IPS-18a (cell line): ENCODE measurements around the gene KRTAP4-8.
"Not testable (repeated sequence)": the region's sequence is repeated elsewhere in the genome, so short reads cannot be mapped to it uniquely, and the experiment has no call there.

Experiments
- H3K27ac ChIP-seq: one replicate; pipeline ENCODE4 v1.5.1; 2013; ENCODE audit warnings: low read length
- H3K27me3 ChIP-seq: one replicate; pipeline ENCODE4 v1.6.1; 2013; ENCODE audit warnings: mild to moderate bottlenecking, low read length; ENCODE audit not compliant: control insufficient read depth, insufficient read depth
- H3K36me3 ChIP-seq: one replicate; pipeline ENCODE4 v1.6.1; 2013; ENCODE audit warnings: low read depth, low read length; ENCODE audit not compliant: control insufficient read depth
- H3K4me1 ChIP-seq: one replicate; pipeline ENCODE4 v1.6.1; 2013; ENCODE audit warnings: low read depth, low read length; ENCODE audit not compliant: control insufficient read depth
- H3K4me3 ChIP-seq: one replicate; pipeline ENCODE4 v1.5.1; 2013; ENCODE audit warnings: low read length
- H3K9ac ChIP-seq: one replicate; pipeline ENCODE4 v1.6.1; 2013; ENCODE audit warnings: mild to moderate bottlenecking, low read length, moderate library complexity
- H3K9me3 ChIP-seq: one replicate; pipeline ENCODE4 v1.6.1; 2013; ENCODE audit warnings: low read depth, low read length; ENCODE audit not compliant: control insufficient read depth

KRTAP4-8 gene

GRCh38 chr17:41076788-41077187 lies 21.2 kb downstream of the KRTAP4-8 start:
- H3K27me3 ChIP-seq, result no peaks in the 10 kb centered on the region
- H3K4me3 ChIP-seq, result no peak overlapping the region
- no peaks in the 10 kb centered on the region for H3K36me3 ChIP-seq
- no peaks in the 10 kb centered on the region for H3K4me1 ChIP-seq
- no peaks in the 10 kb centered on the region for H3K9me3 ChIP-seq
- no peak overlapping the region for H3K9ac ChIP-seq
- H3K27ac ChIP-seq, result no peak overlapping the region

GRCh38 chr17:41073676-41074075 lies 24.3 kb downstream of the KRTAP4-8 start:
- Histone ChIP-seq H3K9ac (no peak overlapping the region), H3K4me3 (no peak overlapping the region), H3K27me3 (no peaks in the 10 kb centered on the region), H3K36me3 (no peaks in the 10 kb centered on the region), H3K9me3 (no peaks in the 10 kb centered on the region), H3K4me1 (no peaks in the 10 kb centered on the region), H3K27ac (no peak overlapping the region)

GRCh38 chr17:41071606-41072360 lies 26.2 kb downstream of the KRTAP4-8 start:
- Histone ChIP-seq H3K4me3 (no peak overlapping the region), H3K9me3 (no peaks in the 10 kb centered on the region), H3K36me3 (no peaks in the 10 kb centered on the region), H3K27me3 (no peaks in the 10 kb centered on the region), H3K9ac (no peak overlapping the region), H3K4me1 (no peaks in the 10 kb centered on the region), H3K27ac (no peak overlapping the region)

GRCh38 chr17:41069031-41069430 lies 28.9 kb downstream of the KRTAP4-8 start:
- H3K9me3 ChIP-seq, result no peaks in the 10 kb centered on the region
- H3K27ac ChIP-seq, result no peak overlapping the region
- H3K27me3 ChIP-seq, result no peaks in the 10 kb centered on the region
- no peaks in the 10 kb centered on the region for H3K4me1 ChIP-seq
- no peak overlapping the region for H3K9ac ChIP-seq
- H3K36me3 ChIP-seq, result no peaks in the 10 kb centered on the region
- H3K4me3 ChIP-seq, result no peak overlapping the region

GRCh38 chr17:41067281-41067680 lies 30.7 kb downstream of the KRTAP4-8 start:
- Histone ChIP-seq H3K9ac (no peak overlapping the region), H3K4me3 (no peak overlapping the region), H3K27me3 (no peaks in the 10 kb centered on the region), H3K27ac (no peak overlapping the region), H3K9me3 (no peaks in the 10 kb centered on the region), H3K4me1 (no peaks in the 10 kb centered on the region), H3K36me3 (no peaks in the 10 kb centered on the region)

- Histone ChIP-seq H3K4me1 (no peaks in the 10 kb centered on the region), H3K27ac (no peak within 1 kb of the TSS), H3K9me3 (no peaks in the 10 kb centered on the region), H3K9ac (no peak within 1 kb of the TSS), H3K27me3 (no peaks in the 10 kb centered on the region), H3K4me3 (no peak within 1 kb of the TSS), H3K36me3 (no peaks in the 10 kb centered on the region)
Observed at GRCh38 chr17:41065829-41066624, 31.9 kb downstream of the KRTAP4-8 start, which contains the start of gene KRTAP2-4. Gene KRTAP2-4, minus strand, starts transcription at chr17:41065879. Its CDS starts 34 bp downstream, at chr17:41065845.

GRCh38 chr17:41065016-41065689 lies 32.8 kb downstream of the KRTAP4-8 start:
- H3K9ac ChIP-seq, H3K4me1 ChIP-seq, H3K27me3 ChIP-seq, H3K4me3 ChIP-seq, H3K36me3 ChIP-seq, H3K9me3 ChIP-seq, H3K27ac ChIP-seq: not testable (repeated sequence)

- no peaks in the 10 kb centered on the region for H3K27me3 ChIP-seq
- no peaks in the 10 kb centered on the region for H3K9me3 ChIP-seq
- H3K27ac ChIP-seq, result no peak overlapping the region
- peaks cover 1% of the 10 kb centered on the region for H3K4me1 ChIP-seq
- no peak overlapping the region for H3K4me3 ChIP-seq
- H3K9ac ChIP-seq, result no peak overlapping the region
- no peaks in the 10 kb centered on the region for H3K36me3 ChIP-seq
Observed at GRCh38 chr17:41064301-41064700, 33.6 kb downstream of the KRTAP4-8 start.

GRCh38 chr17:41063449-41063848 lies 34.5 kb downstream of the KRTAP4-8 start:
- Histone ChIP-seq H3K36me3 (no peaks in the 10 kb centered on the region), H3K9ac (no peak overlapping the region), H3K4me3 (no peak overlapping the region), H3K27ac (no peak overlapping the region), H3K9me3 (no peaks in the 10 kb centered on the region), H3K4me1 (peaks cover 3% of the 10 kb centered on the region), H3K27me3 (no peaks in the 10 kb centered on the region)

GRCh38 chr17:41061964-41062363 lies 36.0 kb downstream of the KRTAP4-8 start:
- peaks cover 3% of the 10 kb centered on the region for H3K4me1 ChIP-seq
- H3K27me3 ChIP-seq, result no peaks in the 10 kb centered on the region

GRCh38 chr17:41060052-41060604 lies 37.8 kb downstream of the KRTAP4-8 start, which contains the start of gene KRTAP2-3:
Gene KRTAP2-3, minus strand, starts transcription at chr17:41060114. Its CDS starts 64 bp downstream, at chr17:41060050.
- Histone ChIP-seq H3K36me3 (no peaks in the 10 kb centered on the region), H3K9ac (no peak within 1 kb of the TSS), H3K27me3 (no peaks in the 10 kb centered on the region), H3K9me3 (no peaks in the 10 kb centered on the region), H3K4me3 (no peak within 1 kb of the TSS), H3K4me1 (peaks cover 3% of the 10 kb centered on the region), H3K27ac (no peak within 1 kb of the TSS)

More at GRCh38 chr17:41061964-41062363, 36.0 kb downstream of the KRTAP4-8 start:
- Histone ChIP-seq H3K4me3 (no peak overlapping the region), H3K9ac (no peak overlapping the region), H3K9me3 (no peaks in the 10 kb centered on the region), H3K27ac (no peak overlapping the region), H3K36me3 (no peaks in the 10 kb centered on the region)
